Erythroblast (primary cell): ENCODE results near the gene TYK2.

Experiments
- GATA1 ChIP-seq: IDR thresholded peaks from 2 replicates; pipeline ENCODE4 v1.6.1; 2011; ENCODE audit warnings: low read depth, mild to moderate bottlenecking, control low read depth, low read length, moderate library complexity
- POLR2A ChIP-seq: IDR thresholded peaks from 2 replicates; pipeline ENCODE4 v1.6.1; 2011; ENCODE audit warnings: mild to moderate bottlenecking, low read length

DNA sequence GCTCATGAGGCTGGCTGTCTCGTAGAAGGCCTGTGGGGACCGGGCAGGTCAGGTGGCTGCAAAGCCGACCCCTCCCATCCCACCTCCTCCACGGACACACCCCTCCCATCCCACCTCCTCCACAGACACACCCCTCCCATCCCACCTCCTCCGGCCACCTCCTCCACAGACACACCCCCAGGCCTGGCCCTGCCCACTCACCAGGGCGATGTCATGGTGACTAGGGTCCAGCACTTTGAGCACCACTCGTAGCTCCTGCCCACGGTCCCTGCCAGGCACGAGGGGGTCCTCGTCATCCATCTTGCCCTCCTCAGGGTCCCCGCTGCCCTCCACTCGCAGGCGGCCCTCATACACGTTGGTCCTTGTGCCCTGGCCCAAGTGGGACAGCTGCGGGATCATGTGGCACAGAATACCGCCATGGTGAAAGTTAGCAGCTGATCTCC, 18.8 kb downstream of the TYK2 start:
- no peak for TF ChIP-seq POLR2A
- TF ChIP-seq GATA1: no peak
